ENCODE data around the gene P2RX6. TPM values are rescaled to one million over a fixed set of nuclear protein-coding genes. Genes with fewer than 3 reads are reported as not detected.

P2RX6 gene
- total RNA-seq, 1 donor from 2014 or later = 0.59 TPM

- DNase-seq = no peak
Measured at GRCh38 chr22:21074102-21074715, 59.2 kb downstream of the P2RX6 start.

- no peak for DNase-seq
Measured at GRCh38 chr22:21075516-21076138, 60.7 kb downstream of the P2RX6 start.

DNA sequence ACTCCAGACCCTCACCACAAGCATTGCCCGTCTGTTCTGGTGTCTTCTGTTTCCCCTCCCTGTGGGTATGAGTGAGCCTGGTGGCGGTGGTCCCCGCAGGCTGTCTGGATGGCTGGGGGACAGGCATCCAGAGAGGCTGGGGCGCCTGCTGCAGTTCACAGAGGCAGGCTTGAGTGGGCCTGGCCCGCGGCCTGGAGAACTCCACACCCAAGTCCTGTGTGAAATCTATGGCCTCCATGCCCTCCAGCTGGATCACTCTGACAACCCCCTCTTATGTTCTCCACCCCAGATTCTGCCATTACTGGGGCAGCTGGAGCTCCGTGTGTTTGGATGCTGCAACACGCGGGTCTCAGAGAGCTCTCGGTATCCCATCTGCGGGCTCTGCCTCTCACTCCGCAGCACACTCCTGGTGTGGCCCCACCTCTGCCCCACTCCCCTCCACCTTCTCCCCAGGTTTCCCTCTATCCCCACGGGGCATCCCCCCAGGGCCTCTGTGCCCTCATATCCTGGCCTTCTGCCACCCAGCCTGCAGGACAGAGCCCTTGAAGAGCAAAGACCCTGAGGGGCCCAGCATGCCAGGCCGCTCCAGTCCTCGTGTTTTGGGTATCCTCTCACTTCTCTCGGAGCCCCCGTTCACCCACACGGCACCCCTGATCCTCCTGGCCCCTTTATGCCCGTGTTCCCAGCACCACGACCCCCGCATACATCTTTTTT, 62.1 kb downstream of the P2RX6 start:
- DNase-seq = no peak

Small RNA genes lying within 50 kb of the gene (small RNA-seq; reads per million reads assigned to genes)
- gene MIR649 (ENCODE audit: low replicate concordance) = not detected

Other genes with a start within 250 kb of the P2RX6 start
- not detected for gene SERPIND1, start 241.1 kb upstream of the P2RX6 start, total RNA-seq
- gene PI4KA, start 156.4 kb upstream of the P2RX6 start, total RNA-seq = 40.5 TPM
- 6.6 TPM for gene SNAP29, start 156.2 kb upstream of the P2RX6 start, total RNA-seq
- 42.0 TPM for gene CRKL, start 97.8 kb upstream of the P2RX6 start, total RNA-seq
- gene AIFM3, start 47.9 kb upstream of the P2RX6 start, total RNA-seq = 0.20 TPM
- gene LZTR1, start 32.9 kb upstream of the P2RX6 start, total RNA-seq = 33.7 TPM
- gene THAP7, start 13.0 kb upstream of the P2RX6 start, total RNA-seq = 10.7 TPM
- 0.69 TPM for gene SLC7A4, start 17.4 kb downstream of the P2RX6 start, total RNA-seq
- 0.20 TPM for gene LRRC74B, start 30.8 kb downstream of the P2RX6 start, total RNA-seq

Data from skin of body (tissue), 3 donors.